ENCODE results near the gene HDAC11.
"Not testable (repeated sequence)": the region's sequence is repeated elsewhere in the genome, so short reads cannot be mapped to it uniquely, and the experiment has no call there.

The HDAC11 gene

DNA sequence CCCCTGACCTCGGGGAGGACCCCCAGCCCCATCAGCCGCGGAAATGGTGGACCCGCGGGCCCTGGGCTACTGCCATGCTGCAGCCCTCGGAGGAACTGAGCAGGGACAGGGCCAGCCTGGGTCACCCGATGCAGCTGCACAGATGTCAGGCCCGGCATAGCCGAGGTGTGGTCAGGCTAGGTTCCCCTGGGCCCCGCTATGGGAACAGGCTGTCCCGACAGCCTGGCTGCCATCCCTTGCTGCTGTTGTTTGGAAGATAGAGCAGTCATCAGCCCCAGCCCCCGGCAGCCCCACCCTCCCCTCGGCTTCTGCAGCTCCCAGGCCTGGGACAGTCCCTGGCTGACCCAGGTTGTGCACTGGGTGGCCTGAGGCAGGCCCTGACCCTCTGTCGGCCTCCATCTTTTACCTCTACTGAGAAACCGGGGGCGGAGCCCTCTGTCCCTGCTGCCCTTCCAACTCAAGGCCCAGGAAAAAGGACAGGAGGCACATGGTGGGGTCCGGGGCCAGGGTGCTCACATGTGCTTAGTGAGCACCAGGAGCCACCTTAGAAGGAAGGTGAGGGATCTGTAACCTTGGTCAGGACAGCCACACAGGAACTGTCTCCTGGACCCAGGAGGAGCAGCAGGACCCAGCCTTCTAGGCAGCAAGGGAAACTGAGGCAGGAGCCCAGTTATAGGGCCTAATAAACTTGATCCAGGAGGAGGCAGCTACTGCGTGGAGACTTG lies 37.3 kb downstream of the HDAC11 start:
- DNase-seq (ENCODE audit: low read depth) = no peak
- TF ChIP-seq, protein P1, sequence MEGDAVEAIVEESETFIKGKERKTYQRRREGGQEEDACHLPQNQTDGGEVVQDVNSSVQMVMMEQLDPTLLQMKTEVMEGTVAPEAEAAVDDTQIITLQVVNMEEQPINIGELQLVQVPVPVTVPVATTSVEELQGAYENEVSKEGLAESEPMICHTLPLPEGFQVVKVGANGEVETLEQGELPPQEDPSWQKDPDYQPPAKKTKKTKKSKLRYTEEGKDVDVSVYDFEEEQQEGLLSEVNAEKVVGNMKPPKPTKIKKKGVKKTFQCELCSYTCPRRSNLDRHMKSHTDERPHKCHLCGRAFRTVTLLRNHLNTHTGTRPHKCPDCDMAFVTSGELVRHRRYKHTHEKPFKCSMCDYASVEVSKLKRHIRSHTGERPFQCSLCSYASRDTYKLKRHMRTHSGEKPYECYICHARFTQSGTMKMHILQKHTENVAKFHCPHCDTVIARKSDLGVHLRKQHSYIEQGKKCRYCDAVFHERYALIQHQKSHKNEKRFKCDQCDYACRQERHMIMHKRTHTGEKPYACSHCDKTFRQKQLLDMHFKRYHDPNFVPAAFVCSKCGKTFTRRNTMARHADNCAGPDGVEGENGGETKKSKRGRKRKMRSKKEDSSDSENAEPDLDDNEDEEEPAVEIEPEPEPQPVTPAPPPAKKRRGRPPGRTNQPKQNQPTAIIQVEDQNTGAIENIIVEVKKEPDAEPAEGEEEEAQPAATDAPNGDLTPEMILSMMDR (IDR thresholded peaks at IDR 0.05; ENCODE audit: low read depth, low read length, missing control alignments) = no peak
- no peak overlapping the region for H3K4me3 ChIP-seq (ENCODE audit: low read depth, low read length)
- in situ Hi-C loops (cut with HindIII; ENCODE audit: low sequenced_read_pairs) = loop anchor here (5.0 kb wide), 1 partner anchor 125 kb away; no protein-coding TSS in a partner anchor

DNA sequence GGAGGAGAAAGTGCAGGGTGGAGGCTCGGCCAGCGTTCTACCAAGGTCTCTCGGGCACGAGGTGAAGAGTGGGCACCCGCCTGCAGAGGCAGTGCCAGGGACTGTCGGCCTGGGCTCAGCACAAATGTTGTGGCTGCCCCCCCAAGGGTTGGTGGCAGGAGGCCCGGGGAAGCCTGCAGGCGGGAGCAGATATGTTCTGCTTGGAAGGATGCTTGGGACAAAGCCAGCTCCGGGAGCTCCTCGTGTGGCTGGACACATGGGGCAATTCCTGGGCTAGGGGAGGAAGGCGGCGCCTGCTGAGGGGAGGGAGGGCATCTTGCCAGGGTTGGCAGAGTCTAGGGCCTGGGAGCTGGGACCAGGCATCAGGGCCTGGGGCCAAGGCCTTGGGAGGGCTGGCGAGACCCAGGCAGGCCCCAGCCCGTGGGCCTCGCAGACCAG lies 38.4 kb downstream of the HDAC11 start:
- in situ Hi-C loops (cut with HindIII; ENCODE audit: low sequenced_read_pairs) = loop anchor here (5.0 kb wide), 1 partner anchor 124 kb away; no protein-coding TSS in a partner anchor
- DNase-seq (ENCODE audit: low read depth) = peak; percentile 68
- TF ChIP-seq, protein P1 (IDR thresholded peaks at IDR 0.05; ENCODE audit: low read depth, low read length, missing control alignments) = no peak

DNA sequence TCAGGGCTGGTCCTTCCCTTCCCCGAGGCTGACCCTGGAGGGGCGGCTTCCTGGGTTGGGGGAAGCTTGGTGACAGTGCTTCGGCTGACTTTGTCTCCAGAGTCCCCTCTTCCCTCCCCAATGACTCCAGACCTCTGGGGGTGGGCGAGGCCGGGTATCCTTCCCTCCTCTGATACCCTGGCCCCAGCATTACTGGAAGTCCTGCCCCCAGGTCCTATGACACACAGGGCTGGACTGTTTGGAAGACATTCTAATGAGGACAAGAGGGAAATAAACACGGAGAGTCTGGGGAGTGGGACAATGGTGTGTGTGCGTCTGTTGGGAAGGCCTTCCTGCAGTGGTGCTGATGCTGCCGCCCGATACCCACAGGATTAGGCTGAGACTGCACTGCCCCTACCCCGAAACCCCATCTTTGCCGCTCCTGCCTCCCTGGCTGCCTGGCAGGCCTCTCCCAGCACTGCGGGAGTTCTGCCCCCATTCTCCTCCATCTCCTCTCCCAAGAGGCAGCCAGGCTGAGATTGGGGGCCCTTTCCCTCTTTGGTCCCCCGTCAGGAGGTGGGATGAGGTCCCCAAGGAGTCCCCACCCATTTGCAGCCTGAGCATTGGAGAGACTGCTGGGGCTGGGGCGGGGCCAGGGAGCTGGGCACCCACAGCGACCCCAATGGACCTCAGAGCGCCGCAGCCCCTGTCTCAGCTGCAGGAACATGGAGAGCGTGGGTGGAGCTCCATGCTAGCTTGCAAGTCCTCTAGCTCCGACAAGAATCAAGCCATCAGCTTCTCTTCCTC lies 39.1 kb downstream of the HDAC11 start:
- TF ChIP-seq, protein P1 (IDR thresholded peaks at IDR 0.05; ENCODE audit: low read depth, low read length, missing control alignments) = no peak
- H3K4me3 ChIP-seq (ENCODE audit: low read depth, low read length) = no peak overlapping the region
- no peak for DNase-seq (ENCODE audit: low read depth)
- in situ Hi-C loops (cut with HindIII; ENCODE audit: low sequenced_read_pairs) = loop anchor here (5.0 kb wide), 1 partner anchor 123 kb away; no protein-coding TSS in a partner anchor

More for the DNA sequence above, 38.4 kb downstream of the HDAC11 start:
- H3K4me3 ChIP-seq (ENCODE audit: low read depth, low read length) = no peak overlapping the region

DNA sequence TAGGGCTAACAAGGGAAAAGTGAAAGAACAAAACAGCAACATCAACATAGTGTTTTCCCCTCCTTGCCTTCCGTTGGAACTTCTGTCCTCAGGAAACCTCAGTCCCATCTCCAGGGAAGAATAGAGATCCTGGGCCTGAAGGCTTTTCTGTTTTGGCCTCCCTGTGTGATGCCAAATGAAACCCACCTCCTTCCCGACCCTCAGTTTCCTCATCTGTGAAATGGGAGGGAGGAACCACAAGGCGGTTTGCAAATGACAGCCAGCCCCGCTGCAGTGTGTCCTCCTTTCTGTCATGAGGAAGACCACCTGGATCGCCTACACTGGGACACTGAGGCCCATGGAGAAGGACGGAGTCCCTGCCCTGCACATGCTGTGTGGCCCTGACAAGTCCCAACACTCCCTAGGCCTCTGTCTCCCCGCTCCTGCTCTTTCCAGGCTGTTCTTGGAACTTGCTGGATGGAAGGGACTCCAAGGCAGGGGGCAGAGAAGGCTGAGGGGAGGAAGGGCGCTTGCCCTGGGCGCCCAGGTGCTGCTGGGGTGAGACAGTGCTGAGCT lies 40.3 kb downstream of the HDAC11 start:
- H3K4me3 ChIP-seq (ENCODE audit: low read depth, low read length) = no peak overlapping the region
- DNase-seq (ENCODE audit: low read depth) = no peak
- in situ Hi-C loops (cut with HindIII; ENCODE audit: low sequenced_read_pairs) = no loop called here
- TF ChIP-seq, protein P1 (IDR thresholded peaks at IDR 0.05; ENCODE audit: low read depth, low read length, missing control alignments) = no peak

DNA sequence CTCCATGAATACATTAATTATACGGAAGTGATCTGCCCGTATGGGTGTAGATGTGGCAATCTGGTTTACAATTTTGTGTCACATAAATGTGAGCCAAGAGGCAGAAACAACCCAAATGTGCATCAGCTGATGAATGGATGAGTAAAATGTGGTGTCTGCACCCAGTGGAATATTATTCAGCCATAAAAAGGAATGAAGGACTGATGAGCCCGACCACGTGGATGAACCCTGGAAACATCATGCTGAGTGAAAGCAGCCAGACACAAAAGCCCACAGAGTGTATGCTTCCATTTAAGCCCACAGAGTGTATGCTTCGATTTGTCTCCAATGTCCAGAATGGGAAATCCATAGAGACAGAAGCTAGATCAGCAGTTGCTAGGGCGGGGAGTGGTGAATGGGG lies 41.2 kb downstream of the HDAC11 start:
- in situ Hi-C loops (cut with HindIII; ENCODE audit: low sequenced_read_pairs) = no loop called here
- DNase-seq (ENCODE audit: low read depth) = no peak

DNA sequence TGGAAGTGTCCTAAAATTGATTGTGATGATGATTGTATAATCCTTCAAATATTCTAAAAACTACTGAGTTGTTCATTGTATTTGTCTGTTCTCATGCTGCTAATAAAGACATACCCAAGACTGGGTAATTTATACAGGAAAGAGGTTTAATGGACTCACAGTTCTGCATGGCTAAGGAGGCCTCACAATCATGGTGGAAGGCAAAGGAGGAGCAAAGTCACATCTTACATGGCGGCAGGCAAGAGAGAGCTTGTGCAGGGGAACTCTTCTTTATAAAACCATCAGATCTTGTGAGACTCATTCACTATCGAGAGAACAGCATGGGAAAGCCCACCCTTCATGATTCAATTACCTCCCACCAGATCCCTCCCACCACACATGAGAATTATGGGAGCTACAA lies 41.6 kb downstream of the HDAC11 start:
- in situ Hi-C loops (cut with HindIII; ENCODE audit: low sequenced_read_pairs); DNase-seq (ENCODE audit: low read depth); H3K4me3 ChIP-seq (ENCODE audit: low read depth, low read length): not testable (repeated sequence)

More for the DNA sequence above, 41.2 kb downstream of the HDAC11 start:
- TF ChIP-seq, protein P1 (IDR thresholded peaks at IDR 0.05; ENCODE audit: low read depth, low read length, missing control alignments) = no peak
- H3K4me3 ChIP-seq (ENCODE audit: low read depth, low read length) = no peak overlapping the region

Data from astrocyte of the cerebellum (primary cell).